ENCODE data around the gene KTI12. TPM values are rescaled to one million over a fixed set of nuclear protein-coding genes. Genes with fewer than 3 reads are reported as not detected.
"Not testable (repeated sequence)": the region's sequence is repeated elsewhere in the genome, so short reads cannot be mapped to it uniquely, and the experiment has no call there.

The KTI12 gene
- total RNA-seq, 1 experiment from 2014 or later = 19.8 TPM

- Histone ChIP-seq H3K36me3 (peaks cover 47% of the 10 kb centered on the region), H3K4me1 (replicated peaks) (peaks cover 12% of the 10 kb centered on the region), H3K9me3 (replicated peaks) (no peaks in the 10 kb centered on the region), H3K27me3 (replicated peaks) (no peaks in the 10 kb centered on the region), H3K4me3 (no peak overlapping the region), H3K27ac (no peak overlapping the region)
- DNase-seq (ENCODE audit: low read depth in 1 of 2, low spot score in 2 of 2) = no peak
Measured at GRCh38 chr1:52028328-52028727, 5.3 kb downstream of the KTI12 start.

GRCh38 chr1:52026278-52026677, 7.3 kb downstream of the KTI12 start:
- no peak overlapping the region for H3K4me3 ChIP-seq

GRCh38 chr1:52022133-52022532, 11.5 kb downstream of the KTI12 start:
- no peaks in the 10 kb centered on the region for H3K9me3 ChIP-seq (replicated peaks)
- H3K4me3 ChIP-seq = no peak overlapping the region
- H3K36me3 ChIP-seq = peaks cover 47% of the 10 kb centered on the region
- DNase-seq (ENCODE audit: low read depth in 1 of 2, low spot score in 2 of 2) = no peak
- H3K27ac ChIP-seq = no peak overlapping the region
- no peaks in the 10 kb centered on the region for H3K4me1 ChIP-seq (replicated peaks)
- no peaks in the 10 kb centered on the region for H3K27me3 ChIP-seq (replicated peaks)

More at GRCh38 chr1:52026278-52026677, 7.3 kb downstream of the KTI12 start:
- DNase-seq (ENCODE audit: low read depth in 1 of 2, low spot score in 2 of 2) = no peak
- no peaks in the 10 kb centered on the region for H3K9me3 ChIP-seq (replicated peaks)
- H3K27ac ChIP-seq = no peak overlapping the region
- H3K36me3 ChIP-seq = peaks cover 43% of the 10 kb centered on the region
- H3K27me3 ChIP-seq (replicated peaks) = no peaks in the 10 kb centered on the region
- no peaks in the 10 kb centered on the region; the same call in 1 of the 2 replicates for H3K4me1 ChIP-seq (replicated peaks)

- Histone ChIP-seq H3K4me3 (no peak overlapping the region), H3K36me3 (no peaks in the 10 kb centered on the region), H3K9me3 (replicated peaks) (no peaks in the 10 kb centered on the region), H3K27ac (0 out of 2 replicates have a peak overlapping the region, but pooled peaks have one; percentile 20), H3K27me3 (replicated peaks) (no peaks in the 10 kb centered on the region), H3K4me1 (replicated peaks) (peaks cover 26% of the 10 kb centered on the region)
- no peak for DNase-seq (ENCODE audit: low read depth in 1 of 2, low spot score in 2 of 2)
Measured at GRCh38 chr1:52008071-52008809, 25.4 kb downstream of the KTI12 start.

GRCh38 chr1:52007215-52008002, 26.2 kb downstream of the KTI12 start:
- Histone ChIP-seq H3K27me3 (replicated peaks) (no peaks in the 10 kb centered on the region), H3K4me3 (no peak overlapping the region), H3K36me3 (no peaks in the 10 kb centered on the region), H3K4me1 (replicated peaks) (peaks cover 26% of the 10 kb centered on the region), H3K9me3 (replicated peaks) (no peaks in the 10 kb centered on the region), H3K27ac (peak overlapping the region; percentile 20)
- peak in 1 of 2 experiments; percentile 31 for DNase-seq (ENCODE audit: low read depth in 1 of 2, low spot score in 2 of 2)

- H3K27ac ChIP-seq = peak overlapping the region; percentile 86
- H3K4me1 ChIP-seq (replicated peaks) = peaks cover 26% of the 10 kb centered on the region
- not testable (repeated sequence) for H3K9me3 ChIP-seq (replicated peaks); DNase-seq (ENCODE audit: low read depth in 1 of 2, low spot score in 2 of 2); H3K4me3 ChIP-seq; H3K36me3 ChIP-seq; H3K27me3 ChIP-seq (replicated peaks)
Measured at GRCh38 chr1:52006081-52006553, 27.5 kb downstream of the KTI12 start.

GRCh38 chr1:52005548-52005947, 28.1 kb downstream of the KTI12 start:
- peak; percentile 72 to 92 for DNase-seq (ENCODE audit: low read depth in 1 of 2, low spot score in 2 of 2)
- not testable (repeated sequence) for H3K36me3 ChIP-seq; H3K27me3 ChIP-seq (replicated peaks); H3K4me3 ChIP-seq; H3K9me3 ChIP-seq (replicated peaks)
- Histone ChIP-seq H3K27ac (peak overlapping the region; percentile 86), H3K4me1 (replicated peaks) (peaks cover 26% of the 10 kb centered on the region)

- Histone ChIP-seq H3K9me3 (replicated peaks) (no peaks in the 10 kb centered on the region), H3K27me3 (replicated peaks) (no peaks in the 10 kb centered on the region), H3K4me3 (no peak overlapping the region), H3K4me1 (replicated peaks) (peaks cover 26% of the 10 kb centered on the region), H3K36me3 (no peaks in the 10 kb centered on the region), H3K27ac (no peak overlapping the region)
- DNase-seq (ENCODE audit: low read depth in 1 of 2, low spot score in 2 of 2) = no peak
Measured at GRCh38 chr1:52003877-52004276, 29.7 kb downstream of the KTI12 start.

GRCh38 chr1:52002038-52002917, 31.3 kb downstream of the KTI12 start:
- H3K4me3 ChIP-seq = no peak overlapping the region
- peak; percentile 61 to 79 for DNase-seq (ENCODE audit: low read depth in 1 of 2, low spot score in 2 of 2)
- no peak overlapping the region for H3K27ac ChIP-seq
- H3K27me3 ChIP-seq (replicated peaks) = no peaks in the 10 kb centered on the region
- no peaks in the 10 kb centered on the region for H3K9me3 ChIP-seq (replicated peaks)
- H3K4me1 ChIP-seq (replicated peaks) = peaks cover 21% of the 10 kb centered on the region
- H3K36me3 ChIP-seq = no peaks in the 10 kb centered on the region

- DNase-seq (ENCODE audit: low read depth in 1 of 2, low spot score in 2 of 2) = no peak
- no peaks in the 10 kb centered on the region for H3K4me1 ChIP-seq (replicated peaks)
- H3K4me3 ChIP-seq = no peak overlapping the region
- H3K27ac ChIP-seq = no peak overlapping the region
- no peaks in the 10 kb centered on the region for H3K9me3 ChIP-seq (replicated peaks)
- no peaks in the 10 kb centered on the region for H3K36me3 ChIP-seq
- H3K27me3 ChIP-seq (replicated peaks) = no peaks in the 10 kb centered on the region
Measured at GRCh38 chr1:51998701-51999100, 34.9 kb downstream of the KTI12 start.

- no peaks in the 10 kb centered on the region for H3K4me1 ChIP-seq (replicated peaks)
- no peak for DNase-seq (ENCODE audit: low read depth in 1 of 2, low spot score in 2 of 2)
- H3K4me3 ChIP-seq = no peak overlapping the region
- no peak overlapping the region for H3K27ac ChIP-seq
- no peaks in the 10 kb centered on the region for H3K36me3 ChIP-seq
- H3K9me3 ChIP-seq (replicated peaks) = no peaks in the 10 kb centered on the region
- H3K27me3 ChIP-seq (replicated peaks) = no peaks in the 10 kb centered on the region
Measured at GRCh38 chr1:51997974-51998382, 35.6 kb downstream of the KTI12 start.

GRCh38 chr1:51990478-51990965, 43.1 kb downstream of the KTI12 start, which contains the start of gene RAB3B:
RAB3B (minus strand) TSS chr1:51990700; CDS start chr1:51977117, 13,583 bp downstream.
- H3K27ac ChIP-seq = 0 out of 2 replicates have a peak within 1 kb of the TSS, but pooled peaks have one; percentile 44
- peak; percentile 62 to 85 for DNase-seq (ENCODE audit: low read depth in 1 of 2, low spot score in 2 of 2)
- H3K27me3 ChIP-seq (replicated peaks) = no peaks in the 10 kb centered on the region
- peaks cover 4% of the 10 kb centered on the region for H3K4me1 ChIP-seq (replicated peaks)
- H3K4me3 ChIP-seq = peak within 1 kb of the TSS; percentile 90
- no peaks in the 10 kb centered on the region for H3K9me3 ChIP-seq (replicated peaks)
- H3K36me3 ChIP-seq = peaks cover 6% of the 10 kb centered on the region; the same call in 1 of the 2 replicates

Data from SJSA1 (cell line).